GM18511 (cell line): ENCODE results near the gene MACO1.

Experiments
- ATAC-seq: cut with Tn5 transposase; IDR thresholded peaks from one replicate; pipeline ENCODE4 v1.9.1; 2021; ENCODE audit warnings: mild to moderate bottlenecking, moderate library complexity; ENCODE audit not compliant: unreplicated experiment

The MACO1 gene

GRCh38 chr1:25520446-25521061 is 89.9 kb downstream of the MACO1 start:
- ATAC-seq: no peak

DNA sequence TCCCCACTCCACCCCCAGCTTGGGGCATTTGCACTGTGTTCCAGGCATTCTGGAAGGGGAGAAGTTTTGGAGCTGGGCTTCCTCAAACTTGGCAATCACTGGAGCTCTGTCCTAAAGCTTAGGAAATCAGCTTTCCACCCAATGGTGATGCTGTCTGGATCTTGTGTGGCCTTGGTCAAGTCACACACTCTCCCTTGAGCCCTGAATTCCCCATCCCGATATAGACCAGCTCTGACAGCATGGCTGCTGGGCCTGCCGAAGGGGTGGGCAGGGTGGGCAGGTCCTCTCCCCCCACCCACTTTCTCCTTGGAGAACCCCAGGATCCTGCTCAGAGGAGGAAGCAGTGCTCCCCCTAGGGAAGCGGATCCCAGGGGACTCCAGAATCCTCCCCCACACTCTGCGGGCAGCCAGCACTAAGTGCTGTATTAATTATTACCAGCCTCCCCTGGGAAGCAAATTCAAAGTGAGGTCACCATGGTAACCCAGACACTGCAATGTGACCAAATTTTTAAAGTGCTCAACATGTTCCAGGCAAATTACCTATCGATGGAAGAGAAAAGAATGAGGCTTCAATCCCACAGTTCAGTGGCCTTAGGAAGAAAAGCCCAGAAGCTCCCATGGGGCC is 91.4 kb downstream of the MACO1 start:
- ATAC-seq: no peak

DNA sequence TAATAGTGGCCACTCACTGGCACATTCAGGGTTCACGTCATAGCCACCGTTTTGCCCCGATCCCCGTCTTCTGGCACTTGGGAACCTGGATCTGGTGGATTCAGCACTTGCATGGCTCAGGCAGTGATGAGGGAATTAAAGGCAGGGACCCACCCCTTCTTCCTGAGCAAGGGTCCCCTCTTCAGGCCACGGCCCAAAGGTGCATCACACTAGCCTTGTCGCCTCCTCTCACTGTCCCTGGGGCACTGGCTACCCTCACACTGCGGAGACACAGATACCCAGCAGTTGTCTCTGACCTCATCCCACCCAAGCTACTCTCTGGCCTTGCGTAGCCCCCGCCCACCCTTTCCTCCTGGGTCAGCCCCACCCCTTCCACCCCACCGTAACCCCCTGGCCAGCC is 92.8 kb downstream of the MACO1 start:
- no peak for ATAC-seq

DNA sequence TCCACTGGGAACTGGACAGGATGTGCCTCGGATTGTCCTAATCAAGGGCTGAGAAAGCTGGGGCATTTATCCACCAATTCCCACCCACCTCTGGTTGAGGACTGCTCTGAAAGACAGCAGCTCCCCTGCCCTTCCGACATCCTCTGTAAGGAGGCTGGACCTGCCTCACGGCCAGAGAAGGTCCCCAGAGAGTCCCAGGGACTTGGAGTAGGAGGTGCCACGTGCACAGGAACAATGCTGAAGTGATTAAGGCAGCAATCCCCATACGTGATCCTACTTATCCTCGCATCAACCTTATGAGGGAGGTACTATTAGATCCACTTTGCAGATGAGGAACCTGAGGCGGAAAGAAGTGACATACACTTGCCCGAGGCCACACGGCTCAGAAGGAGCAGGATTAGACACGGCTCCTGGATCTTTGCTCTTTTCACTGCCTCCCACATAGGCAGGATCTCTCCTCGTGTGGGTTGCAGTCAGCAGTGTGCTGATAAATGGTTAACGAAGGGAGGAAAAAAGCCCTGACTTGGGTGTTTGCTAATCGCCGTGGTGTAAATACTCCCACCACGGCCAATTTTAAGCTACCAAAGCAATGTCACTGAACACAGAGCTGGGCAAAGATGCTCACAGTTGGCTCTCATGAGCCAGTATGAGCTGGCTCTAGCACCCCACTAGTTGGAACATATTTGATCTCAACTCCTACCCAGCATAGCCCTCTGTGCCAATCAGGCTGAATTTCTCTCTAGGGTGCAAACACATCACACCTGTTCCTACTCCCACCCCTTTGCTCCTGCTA is 94.1 kb downstream of the MACO1 start:
- no peak for ATAC-seq

DNA sequence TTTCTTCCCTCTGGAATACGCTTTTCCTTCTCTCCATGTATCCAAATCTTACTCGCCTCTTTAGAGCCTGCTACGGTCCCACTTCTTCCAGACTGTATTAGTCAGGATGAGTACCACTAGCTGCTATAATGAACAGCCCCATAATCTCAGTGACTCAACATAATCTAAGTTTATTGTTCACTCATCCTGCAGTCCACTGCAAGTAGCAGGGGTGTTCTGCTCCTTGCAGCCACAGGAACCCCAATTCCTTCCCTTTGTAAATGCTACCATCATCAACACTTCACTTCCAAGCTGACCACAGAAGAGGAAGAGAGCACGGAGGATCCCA is 94.6 kb downstream of the MACO1 start:
- ATAC-seq: no peak

DNA sequence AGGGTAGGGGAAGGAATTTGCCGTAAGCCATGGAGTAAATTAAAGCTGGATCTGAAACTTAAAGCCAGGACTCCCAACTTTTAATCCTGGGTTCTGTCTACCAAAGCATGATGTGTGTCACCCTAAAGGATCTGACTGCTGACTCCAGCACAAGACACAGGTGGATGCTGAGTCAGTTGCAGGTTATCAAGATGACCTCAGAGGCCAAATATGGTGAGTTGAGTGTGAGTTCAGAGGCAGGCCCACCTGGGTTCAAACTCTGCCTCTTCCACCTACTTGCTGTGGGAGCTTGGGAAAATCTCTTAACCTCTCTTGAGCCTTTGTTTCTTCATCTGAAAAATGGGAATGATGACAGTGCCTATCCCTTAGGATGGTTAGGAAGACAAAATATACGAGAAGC is 96.1 kb downstream of the MACO1 start:
- no peak for ATAC-seq

DNA sequence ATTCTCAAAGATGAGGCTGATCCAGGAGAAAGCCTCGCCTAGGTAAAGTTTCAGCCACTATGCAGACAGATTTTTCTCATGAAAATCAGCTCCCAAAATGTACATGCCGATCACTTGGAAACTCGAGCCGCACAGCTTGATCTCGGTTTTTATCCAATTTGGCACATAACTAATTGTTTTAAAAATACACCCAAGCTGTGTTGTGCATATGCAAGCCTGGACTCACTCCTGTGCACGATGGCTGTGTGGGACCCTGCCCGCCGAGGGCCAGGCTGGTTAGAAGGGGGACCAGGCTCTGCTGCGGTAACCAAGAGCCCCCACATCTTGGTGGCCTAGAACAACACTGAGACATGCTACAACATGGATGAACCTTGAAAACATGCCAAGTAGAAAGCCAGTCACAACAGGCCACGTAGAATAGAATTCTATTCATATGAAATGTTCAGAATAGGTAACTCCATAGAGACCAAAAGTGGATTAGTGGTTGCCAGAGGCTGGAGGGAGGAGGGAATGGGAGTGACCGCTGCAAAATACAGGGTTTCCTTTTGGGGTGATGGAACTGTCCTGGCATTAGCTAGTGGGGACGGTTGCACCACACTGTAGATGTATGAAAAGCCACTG is 96.6 kb downstream of the MACO1 start:
- no peak for ATAC-seq

GRCh38 chr1:25527946-25528595 is 97.4 kb downstream of the MACO1 start:
- ATAC-seq: no peak

DNA sequence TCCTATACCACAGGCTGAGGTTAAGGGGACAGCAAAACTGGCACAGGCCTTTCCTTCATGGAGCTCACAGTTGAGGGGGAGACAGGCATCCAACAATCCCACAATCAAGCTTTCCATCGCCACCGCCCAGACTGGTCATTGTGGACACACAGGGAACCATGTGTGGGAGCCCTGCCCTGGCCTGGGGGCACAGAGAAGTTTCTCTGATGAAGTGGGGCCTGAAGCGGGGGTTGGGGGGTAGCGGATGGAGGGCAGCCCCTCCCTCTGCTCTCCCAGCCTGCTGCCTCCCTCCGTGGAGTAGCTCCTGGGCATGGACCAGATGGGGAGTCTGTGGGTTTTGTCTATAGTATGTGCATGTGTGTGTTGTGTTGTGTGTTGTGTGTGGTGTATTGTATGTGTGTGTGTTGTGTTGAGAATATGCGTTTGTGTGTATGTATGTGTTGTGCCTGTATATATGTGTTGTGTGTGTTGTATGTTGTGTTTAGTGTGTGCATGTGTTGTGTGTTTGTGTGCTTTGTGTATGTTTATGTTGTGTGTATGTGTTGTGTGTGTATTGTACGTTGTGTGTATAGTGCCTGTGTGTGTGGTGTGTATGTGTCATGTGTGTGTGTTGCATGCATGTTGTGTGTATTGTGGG is 98.3 kb downstream of the MACO1 start:
- no peak for ATAC-seq

GRCh38 chr1:25529518-25530185 is 99.0 kb downstream of the MACO1 start:
- no peak for ATAC-seq

DNA sequence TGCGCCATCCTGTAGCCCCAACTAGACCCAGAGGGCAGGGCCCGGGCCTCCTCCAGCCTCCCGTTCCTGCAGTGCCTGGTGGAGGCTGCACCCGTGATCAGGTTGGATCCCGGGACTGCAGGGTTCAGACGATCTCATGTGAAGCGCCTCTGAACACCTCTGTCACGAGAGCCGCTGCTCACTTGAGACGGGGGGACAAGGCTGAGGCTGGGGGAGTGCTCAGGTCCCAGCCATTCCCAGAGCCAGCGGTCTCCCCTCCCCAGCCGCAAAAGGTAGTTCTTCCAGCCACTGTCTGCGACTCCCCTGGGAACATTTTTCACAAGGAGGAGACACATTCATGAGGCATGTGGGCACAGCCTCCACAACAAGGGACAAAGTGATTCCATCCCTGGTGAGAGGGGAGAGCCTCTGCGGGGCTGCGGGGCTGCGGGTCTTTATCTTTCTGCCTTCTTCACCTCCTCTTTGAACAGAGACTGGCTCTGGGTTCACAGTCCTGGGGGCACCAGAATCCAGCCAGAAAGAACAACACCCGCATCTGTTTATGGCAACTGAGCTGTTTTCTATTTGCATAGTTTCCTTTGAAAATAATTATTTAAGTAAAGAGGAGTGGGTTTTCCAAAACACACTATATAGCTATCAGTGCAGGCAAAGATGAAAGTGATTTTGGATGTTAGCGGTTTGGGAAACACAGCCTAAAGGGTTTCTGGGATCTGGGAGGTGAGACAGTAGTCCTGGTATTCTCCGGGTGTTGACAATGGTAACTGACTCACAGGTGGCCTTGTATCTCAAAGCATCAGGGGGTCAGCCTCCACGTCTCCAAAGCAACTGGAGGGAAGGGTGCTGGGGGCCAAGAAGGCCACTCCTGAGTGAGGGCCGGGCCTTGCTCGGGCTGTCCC is 99.7 kb downstream of the MACO1 start:
- ATAC-seq: no peak

DNA sequence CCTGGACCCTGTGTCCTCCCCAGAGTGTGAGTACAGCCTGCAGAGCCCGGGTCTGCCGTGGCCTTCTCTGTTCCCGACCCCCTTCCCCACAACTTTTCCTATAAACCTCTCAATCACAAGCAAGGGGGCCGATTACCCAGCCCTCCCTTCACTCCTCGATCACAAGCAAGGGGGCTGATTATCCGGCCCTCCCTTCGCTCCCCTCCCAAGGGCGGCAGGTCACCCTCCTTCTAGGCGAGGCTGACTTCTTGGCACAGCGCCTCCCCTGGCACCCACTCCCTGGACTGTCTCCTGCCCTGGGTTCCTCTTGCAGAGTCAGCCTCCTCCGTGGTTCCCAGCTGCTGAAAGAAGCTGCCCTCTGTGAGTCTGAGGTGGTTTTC is 100.4 kb downstream of the MACO1 start:
- no peak for ATAC-seq

DNA sequence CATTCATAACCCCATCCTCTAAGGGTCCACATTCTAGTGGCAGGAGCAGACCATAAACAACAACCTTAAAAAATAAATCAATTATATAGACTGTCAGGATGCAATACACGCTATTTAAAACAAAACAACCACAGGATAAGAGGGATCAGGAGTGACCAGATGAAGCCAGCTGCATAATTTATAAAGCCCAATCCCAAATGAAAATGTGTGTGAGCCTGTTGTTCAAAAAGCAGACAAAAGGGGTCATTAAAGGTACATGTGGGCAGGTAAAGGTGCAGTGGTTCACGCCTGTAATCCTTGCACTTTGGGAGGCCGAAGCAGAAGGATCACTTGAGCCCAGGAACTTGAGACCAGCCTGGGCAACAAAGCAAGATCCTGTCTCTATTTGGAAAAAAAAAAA is 102.3 kb downstream of the MACO1 start:
- no peak for ATAC-seq

- ATAC-seq: no peak
These were observed 103.2 kb downstream of the MACO1 start for GRCh38 chr1:25533775-25534409.

DNA sequence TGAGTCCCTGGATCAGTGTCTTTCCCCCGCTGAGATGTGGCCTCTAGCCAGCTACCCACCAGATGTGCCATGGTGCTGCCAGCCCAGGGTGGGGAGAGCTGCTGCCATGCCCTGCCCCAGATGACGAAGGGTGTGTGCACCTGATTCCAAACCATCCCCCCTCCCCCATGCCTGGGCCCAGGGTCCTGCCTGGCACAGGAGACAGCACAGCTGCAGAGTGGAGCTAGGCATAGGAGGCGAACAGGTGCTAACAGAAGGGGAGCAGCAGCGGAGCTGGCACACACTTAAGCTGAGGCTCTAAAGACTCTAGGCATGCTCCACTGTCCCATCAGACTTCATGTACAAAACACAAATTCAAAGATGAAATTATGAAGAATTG is 103.7 kb downstream of the MACO1 start:
- ATAC-seq: no peak

GRCh38 chr1:25536124-25536523 is 105.4 kb downstream of the MACO1 start:
- ATAC-seq: no peak

DNA sequence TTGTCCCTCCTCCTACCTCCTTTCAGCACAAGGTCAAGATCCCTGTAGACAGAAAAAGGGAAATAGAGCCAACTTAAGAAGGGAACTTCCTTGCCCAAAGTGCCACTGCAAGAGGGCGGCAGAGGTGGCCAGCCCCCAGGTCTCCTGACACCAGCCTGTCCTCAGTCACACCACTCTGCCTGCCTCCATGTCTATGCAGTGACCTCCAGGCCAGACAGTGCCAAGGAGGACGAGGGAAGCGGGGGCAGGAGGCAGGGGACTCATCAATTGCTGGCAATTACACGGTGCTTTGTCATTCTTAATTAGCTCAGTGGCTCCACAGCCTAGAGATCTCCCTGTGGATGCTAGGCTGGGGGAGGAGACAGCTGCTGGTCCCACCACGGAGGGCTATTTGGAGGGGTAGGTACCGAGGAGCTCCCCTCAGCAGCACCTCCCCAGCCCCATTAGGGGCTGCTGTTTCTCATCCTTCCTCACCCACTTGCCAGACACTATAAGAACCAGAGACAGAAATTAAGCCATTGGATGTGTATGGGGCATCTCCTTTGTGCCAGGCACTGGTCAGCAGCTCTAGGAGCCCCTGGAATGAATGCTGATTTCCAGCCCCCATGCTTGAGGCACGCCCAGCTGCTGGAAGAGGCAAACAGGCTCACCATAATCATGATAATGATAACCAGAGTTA is 106.6 kb downstream of the MACO1 start:
- no peak for ATAC-seq

GRCh38 chr1:25538191-25538767 is 107.6 kb downstream of the MACO1 start:
- no peak for ATAC-seq
